Common myeloid progenitor, CD34-positive (primary cell): ENCODE measurements around the gene SLCO4A1.

Experiments
- CTCF ChIA-PET: fragments of 350-600 bp; sonication (Branson Sonifier 250); formaldehyde crosslinking; loops from one replicate; lab custom pipeline; 2021; ENCODE audit warnings: antibody characterized with exemption; lab: Charles Lee
- POLR2A ChIA-PET: fragments of 350-600 bp; sonication (Branson Sonifier 250); formaldehyde crosslinking; loops from one replicate; lab custom pipeline; 2021; ENCODE audit warnings: antibody characterized with exemption; lab: Charles Lee
- DNase-seq, 3 donors: peaks; one replicate each; pipeline versions ENCODE4 v3.0.0 to v3.0.0-alpha.2; 2013
- H3K27ac ChIP-seq, 2 experiments: 1 replicate in 1 of 2; 2 replicates in 1 of 2; pipeline ENCODE4 v1.7.0; 2013; ENCODE audit warnings: inconsistent platforms in 2 of 2, low read length in 2 of 2, mild to moderate bottlenecking in 2 of 2, low read depth in 1 of 2, moderate library complexity in 1 of 2; ENCODE audit not compliant: severe bottlenecking in 2 of 2, insufficient read depth in 1 of 2, poor library complexity in 1 of 2
- H3K27me3 ChIP-seq, 5 experiments: replicated peaks in 2 of 5; 1 replicate in 3 of 5; 2 replicates in 2 of 5; pipeline versions ENCODE4 v1.6.1 to v1.7.0; 2013; ENCODE audit warnings: low read length in 4 of 5, mild to moderate bottlenecking in 2 of 5, moderate library complexity in 2 of 5, inconsistent platforms in 1 of 5; ENCODE audit not compliant: insufficient read depth in 5 of 5, control insufficient read depth in 4 of 5
- H3K36me3 ChIP-seq, 4 experiments: 1 replicate in 2 of 4; 2 replicates in 2 of 4; pipeline versions ENCODE4 v1.6.1 to v1.7.0; 2013; ENCODE audit warnings: low read length in 3 of 4, control low read depth in 1 of 4, mild to moderate bottlenecking in 1 of 4; ENCODE audit not compliant: control insufficient read depth in 4 of 4, insufficient read depth in 4 of 4
- H3K4me1 ChIP-seq, 4 experiments: 1 replicate in 3 of 4; 2 replicates in 1 of 4; pipeline versions ENCODE4 v1.6.1 to v1.7.1; 2013; ENCODE audit warnings: low read length in 3 of 4, mild to moderate bottlenecking in 3 of 4, control low read depth in 1 of 4, inconsistent platforms in 1 of 4, moderate library complexity in 1 of 4; ENCODE audit not compliant: control insufficient read depth in 4 of 4, insufficient read depth in 4 of 4; ENCODE audit errors: control extremely low read depth in 1 of 4
- H3K4me3 ChIP-seq, 7 experiments: 1 replicate in 4 of 7; 2 replicates in 3 of 7; pipeline versions ENCODE4 v1.5.1 to v1.7.0; 2013; ENCODE audit warnings: mild to moderate bottlenecking in 7 of 7, low read length in 6 of 7, moderate library complexity in 6 of 7, inconsistent platforms in 2 of 7, low read depth in 2 of 7, control low read depth in 1 of 7; ENCODE audit not compliant: insufficient read depth in 4 of 7, control insufficient read depth in 1 of 7; ENCODE audit errors: extremely low read depth in 1 of 7
- H3K9me3 ChIP-seq, 5 experiments: 1 replicate in 4 of 5; 2 replicates in 1 of 5; pipeline versions ENCODE4 v1.6.1 to v1.7.1; 2013; ENCODE audit warnings: low read length in 4 of 5, mild to moderate bottlenecking in 2 of 5, inconsistent platforms in 1 of 5, low read depth in 1 of 5, moderate library complexity in 1 of 5; ENCODE audit not compliant: control insufficient read depth in 4 of 5, insufficient read depth in 2 of 5; ENCODE audit errors: control extremely low read depth in 1 of 5
- WGBS: methylation state at CpG from one replicate; pipeline ENCODE4 v1.1.5; 2013; ENCODE audit not compliant: insufficient coverage; 5-methylcytosine and 5-hydroxymethylcytosine counted together

Gene SLCO4A1

DNA sequence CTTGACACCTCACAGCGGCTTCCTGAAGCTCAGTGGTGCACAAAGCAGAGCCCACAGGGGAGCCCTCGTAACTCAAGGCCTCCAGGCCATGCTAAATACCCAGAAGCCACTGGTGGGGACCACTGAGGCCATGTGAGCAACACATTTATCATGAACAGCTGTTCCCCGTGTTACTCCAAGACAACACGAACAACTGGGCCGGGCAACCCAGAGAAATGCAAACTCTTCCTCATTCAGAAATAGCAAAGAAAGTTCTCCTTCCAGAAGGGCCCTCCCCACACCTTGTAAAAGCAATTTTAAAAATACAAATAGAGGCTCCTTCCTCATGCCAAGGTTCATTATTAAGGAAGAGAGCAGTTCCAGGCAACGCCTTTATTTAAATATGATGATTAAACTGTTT lies 36.3 kb upstream of the SLCO4A1 start:
- no peaks in the 10 kb centered on the region for H3K27me3 ChIP-seq
- peaks cover 4 to 81% (median 64%) of the 10 kb centered on the region in 4 experiments for H3K4me1 ChIP-seq
- no peaks in the 10 kb centered on the region for H3K9me3 ChIP-seq
- WGBS, result 46% methylated on average over 5 of the region's 6 CpGs
- H3K4me3 ChIP-seq, result no peak overlapping the region
- no peaks in the 10 kb centered on the region for H3K36me3 ChIP-seq
- ChIA-PET CTCF (interaction anchor here (1.4 to 3.1 kb wide), 2 partner anchors 11 to 107 kb away, joined by 5 to 31 read pairs; no protein-coding TSS in a partner anchor), POLR2A (interaction anchor here (0.9 to 2.4 kb wide), 3 partner anchors 12 to 45 kb away, joined by 3 to 12 read pairs (median 3); no protein-coding TSS in a partner anchor)
- no peak overlapping the region for H3K27ac ChIP-seq
- peak in 2 of 3 donors; percentile 43 to 64 for DNase-seq

DNA sequence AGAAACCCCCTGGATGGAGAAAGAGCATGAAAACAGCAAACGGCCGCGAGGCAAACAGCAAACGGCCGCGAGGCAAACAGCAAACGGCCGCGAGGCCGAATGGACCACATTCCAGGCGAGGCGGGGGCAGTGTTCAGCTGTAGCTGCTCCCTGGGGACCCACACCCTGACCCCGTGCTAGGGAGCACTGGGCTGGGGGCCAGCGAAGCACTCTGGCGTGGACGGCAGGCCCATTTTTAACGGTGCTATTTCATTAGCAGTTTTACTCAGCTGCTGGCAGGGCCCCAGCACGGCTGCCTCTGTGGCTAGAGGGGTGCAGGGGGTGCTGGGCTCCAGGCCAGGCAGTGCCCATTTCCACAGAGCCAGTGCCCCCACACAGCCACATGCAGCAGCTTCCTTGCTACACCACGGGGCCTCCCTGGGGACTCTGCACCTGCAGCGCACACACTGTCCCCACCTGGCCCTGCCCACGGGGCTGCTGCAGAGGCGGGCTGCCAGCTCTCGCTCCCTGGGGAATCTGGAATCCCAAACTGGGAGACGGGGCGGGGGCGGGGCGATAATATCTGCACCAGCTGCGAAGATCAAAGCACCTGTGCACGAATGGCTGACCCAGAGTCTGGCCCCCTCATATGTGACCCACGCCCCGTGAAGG lies 35.6 kb upstream of the SLCO4A1 start:
- Histone ChIP-seq H3K27me3 (no peaks in the 10 kb centered on the region), H3K4me3 (peak overlapping the region in 2 of 7 experiments; percentile 5 to 26), H3K9me3 (no peaks in the 10 kb centered on the region), H3K4me1 (peaks cover 4 to 74% (median 61%) of the 10 kb centered on the region in 4 experiments), H3K36me3 (no peaks in the 10 kb centered on the region), H3K27ac (no peak overlapping the region)
- ChIA-PET CTCF (interaction anchor here (0.7 to 3.1 kb wide), 5 partner anchors 11 to 108 kb away, joined by 3 to 31 read pairs (median 3); no protein-coding TSS in a partner anchor), POLR2A (interaction anchor here (1.0 to 2.4 kb wide), 2 partner anchors 11 to 44 kb away, joined by 3 to 12 read pairs; no protein-coding TSS in a partner anchor)
- DNase-seq, result peak in 2 of 3 donors; percentile 28 to 46
- 60% methylated on average over 28 of the region's 31 CpGs for WGBS

DNA sequence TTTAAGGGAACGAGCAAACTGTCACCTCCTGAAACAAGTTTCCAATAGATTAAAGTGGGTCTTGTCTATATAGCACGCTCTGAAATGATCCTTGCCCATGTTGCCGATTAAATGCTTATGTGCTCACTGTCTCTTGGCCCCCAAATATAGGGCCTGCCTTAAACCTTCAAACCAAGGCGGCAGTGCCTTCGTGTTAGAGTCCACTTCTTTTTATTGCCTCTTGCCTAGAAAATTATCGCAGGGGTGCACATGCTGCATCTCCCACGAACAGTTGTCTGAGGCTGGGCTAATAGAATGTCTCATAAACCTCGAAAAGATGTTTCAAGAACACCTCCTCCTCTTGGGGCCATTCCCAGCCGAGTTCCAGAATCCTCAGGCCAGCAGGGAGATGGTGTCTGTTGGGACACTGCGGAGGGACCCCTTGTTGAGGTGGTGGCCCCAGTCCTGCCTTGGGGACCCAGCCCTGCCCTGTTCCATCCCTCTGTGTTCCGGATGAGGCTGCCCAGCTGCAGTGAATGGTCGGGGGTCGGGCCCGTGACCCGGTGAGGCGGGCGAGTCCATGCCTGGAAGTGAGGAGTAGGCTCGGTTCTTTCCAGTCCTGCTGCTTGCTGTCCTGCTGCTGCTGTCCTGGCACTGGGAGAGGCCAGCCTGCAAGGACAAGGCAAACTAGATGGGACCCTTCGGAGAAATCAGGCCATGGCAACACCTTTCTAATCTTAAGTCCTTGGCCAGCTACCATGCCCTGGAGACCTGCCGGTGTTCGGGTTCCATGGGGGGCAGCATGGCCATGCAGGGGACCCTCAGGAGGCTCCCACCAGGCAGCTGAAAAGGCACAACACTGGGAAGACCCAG lies 34.7 kb upstream of the SLCO4A1 start:
- H3K27me3 ChIP-seq, result no peaks in the 10 kb centered on the region
- no peak overlapping the region for H3K4me3 ChIP-seq
- ChIA-PET POLR2A (interaction anchor here (2.4 kb wide), 1 partner anchor 10 kb away, joined by 12 read pairs; no protein-coding TSS in a partner anchor), CTCF (interaction anchor here (0.9 to 3.1 kb wide), 4 partner anchors 9 to 54 kb away, joined by 3 to 31 read pairs (median 4); no protein-coding TSS in a partner anchor)
- H3K36me3 ChIP-seq, result no peaks in the 10 kb centered on the region
- no peaks in the 10 kb centered on the region for H3K9me3 ChIP-seq
- no peak for DNase-seq
- 94% methylated on average over 18 of the region's 21 CpGs for WGBS
- H3K27ac ChIP-seq, result no peak overlapping the region
- H3K4me1 ChIP-seq, result peaks cover 4 to 65% (median 52%) of the 10 kb centered on the region in 4 experiments

DNA sequence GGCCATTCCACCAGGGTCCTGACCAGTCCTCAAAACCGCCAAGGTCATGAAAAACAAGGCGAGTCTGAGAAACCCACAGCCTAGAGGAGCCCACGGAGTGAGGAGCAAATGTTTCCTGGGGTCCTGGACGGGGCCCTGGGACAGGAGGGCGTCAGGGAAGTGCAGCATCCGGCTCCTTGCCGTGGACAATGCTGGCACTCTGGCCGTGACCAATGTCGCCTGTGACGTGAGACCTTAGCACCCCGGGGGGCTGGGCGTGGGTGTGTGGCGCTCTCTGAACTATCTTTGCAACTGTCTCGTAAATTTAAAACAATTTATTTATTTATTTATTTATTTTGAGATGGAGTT lies 34.1 kb upstream of the SLCO4A1 start:
- ChIA-PET CTCF (interaction anchor here (1.0 kb wide), 1 partner anchor 9 kb away, joined by 4 read pairs; no protein-coding TSS in a partner anchor), POLR2A (no interaction called here)
- H3K36me3 ChIP-seq, result no peaks in the 10 kb centered on the region
- no peak for DNase-seq
- WGBS, result 100% methylated on average over 10 of the region's 14 CpGs
- H3K4me1 ChIP-seq, result peaks cover 4 to 59% (median 46%) of the 10 kb centered on the region in 4 experiments
- H3K9me3 ChIP-seq, result no peaks in the 10 kb centered on the region
- H3K27ac ChIP-seq, result no peak overlapping the region
- H3K4me3 ChIP-seq, result no peak overlapping the region
- H3K27me3 ChIP-seq, result no peaks in the 10 kb centered on the region

DNA sequence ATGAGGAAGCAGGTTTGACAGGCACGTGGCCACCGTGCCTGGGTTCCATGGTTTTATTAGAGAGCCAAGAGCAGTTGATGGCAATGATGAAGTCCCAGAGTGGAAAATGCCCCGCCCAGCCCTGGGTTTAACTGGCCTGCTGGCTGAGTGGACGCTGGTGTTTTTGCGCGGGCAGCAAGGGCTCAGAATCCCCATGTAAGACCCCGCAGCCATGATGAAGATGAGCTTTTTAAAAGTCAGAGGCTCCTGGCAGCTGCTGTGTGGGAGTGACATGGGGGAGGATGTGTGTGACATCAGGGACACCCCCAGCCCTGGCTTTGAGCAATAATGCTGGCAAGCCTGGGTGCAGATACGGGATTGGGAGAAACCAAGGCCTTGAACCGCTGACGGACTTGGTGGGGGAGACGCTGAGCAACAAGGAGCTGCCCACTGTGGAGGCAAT lies 33.0 kb upstream of the SLCO4A1 start:
- Histone ChIP-seq H3K4me1 (peaks cover 4 to 48% (median 35%) of the 10 kb centered on the region in 4 experiments), H3K4me3 (no peak overlapping the region), H3K9me3 (no peaks in the 10 kb centered on the region), H3K27ac (no peak overlapping the region), H3K27me3 (no peaks in the 10 kb centered on the region), H3K36me3 (no peaks in the 10 kb centered on the region)
- WGBS, result 92% methylated on average over 11 of the region's 11 CpGs
- DNase-seq, result no peak
- ChIA-PET CTCF (interaction anchor here (1.5 kb wide), 1 partner anchor 28 kb away, joined by 5 read pairs; no protein-coding TSS in a partner anchor), POLR2A (no interaction called here)

DNA sequence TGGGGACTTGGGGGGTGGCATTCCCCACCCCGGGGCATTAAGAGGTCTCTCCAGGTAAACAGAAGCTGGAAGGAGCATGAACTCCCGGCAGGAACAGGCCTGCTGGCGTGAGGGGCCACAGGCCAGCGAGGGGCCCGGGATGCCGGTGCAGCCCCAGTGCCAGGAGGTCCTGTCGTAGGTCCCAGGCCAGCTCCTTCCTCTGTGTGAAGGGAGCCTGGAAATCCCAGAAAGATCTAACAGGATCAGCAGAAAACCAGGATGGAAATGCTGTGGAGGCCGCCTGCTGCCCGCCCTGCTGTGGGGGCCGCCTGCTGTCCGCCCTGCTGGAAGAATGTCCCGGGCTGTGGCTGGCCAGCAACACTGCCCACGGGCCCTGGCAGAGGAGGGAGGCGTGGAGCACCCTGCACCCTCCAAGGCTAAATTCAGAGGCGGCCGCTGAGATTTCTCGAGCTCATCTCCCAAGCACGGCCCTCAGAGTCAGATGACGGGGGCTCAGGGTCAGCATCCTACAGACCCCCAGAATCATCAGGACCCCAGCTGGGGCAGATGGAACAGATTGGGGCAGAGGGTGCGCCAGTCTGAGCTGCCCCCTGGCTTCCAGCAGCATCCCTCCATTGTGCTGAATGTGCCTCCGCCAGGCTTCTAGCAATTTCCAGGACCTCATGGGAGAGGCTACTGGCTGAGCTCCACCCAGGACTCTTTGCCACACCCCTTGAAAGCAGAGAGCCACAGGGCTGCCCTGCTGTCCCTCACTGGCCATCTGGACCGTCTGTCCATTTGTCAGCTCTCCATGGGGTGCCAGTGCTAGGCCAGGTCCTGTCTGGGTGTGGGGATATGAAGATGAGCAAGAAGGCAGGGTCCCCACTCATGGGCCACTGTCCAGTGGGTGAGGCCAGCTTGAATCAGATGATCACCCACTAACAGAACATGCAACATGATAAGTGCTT lies 32.2 kb upstream of the SLCO4A1 start:
- WGBS, result 98% methylated on average over 20 of the region's 22 CpGs
- no peak overlapping the region for H3K4me3 ChIP-seq
- no peaks in the 10 kb centered on the region for H3K27me3 ChIP-seq
- H3K36me3 ChIP-seq, result no peaks in the 10 kb centered on the region
- CTCF ChIA-PET, result interaction anchor here (0.9 to 2.2 kb wide), 6 partner anchors 15 to 114 kb away, joined by 3 to 7 read pairs (median 4); no protein-coding TSS in a partner anchor
- H3K9me3 ChIP-seq, result no peaks in the 10 kb centered on the region
- POLR2A ChIA-PET, result no interaction called here
- DNase-seq, result no peak
- H3K27ac ChIP-seq, result no peak overlapping the region
- peaks cover 4 to 40% (median 27%) of the 10 kb centered on the region in 4 experiments for H3K4me1 ChIP-seq
